Measurements from ENCODE around the gene CSF1R.

GRCh38 chr5:150068071-150068470 lies 18.3 kb downstream of the CSF1R start:
- TF ChIP-seq CTCF (IDR thresholded peaks at IDR 0.05; ENCODE audit: low read depth, low read length) (no peak), EZH2phosphoT487 (IDR thresholded peaks at IDR 0.05; ENCODE audit: low read depth) (no peak)
